GM21390 (cell line): ENCODE results near the gene FREM1.

Source experiments
- ATAC-seq: cut with Tn5 transposase; IDR thresholded peaks from one replicate; pipeline ENCODE4 v1.9.1; 2021; ENCODE audit not compliant: unreplicated experiment

The FREM1 gene

DNA sequence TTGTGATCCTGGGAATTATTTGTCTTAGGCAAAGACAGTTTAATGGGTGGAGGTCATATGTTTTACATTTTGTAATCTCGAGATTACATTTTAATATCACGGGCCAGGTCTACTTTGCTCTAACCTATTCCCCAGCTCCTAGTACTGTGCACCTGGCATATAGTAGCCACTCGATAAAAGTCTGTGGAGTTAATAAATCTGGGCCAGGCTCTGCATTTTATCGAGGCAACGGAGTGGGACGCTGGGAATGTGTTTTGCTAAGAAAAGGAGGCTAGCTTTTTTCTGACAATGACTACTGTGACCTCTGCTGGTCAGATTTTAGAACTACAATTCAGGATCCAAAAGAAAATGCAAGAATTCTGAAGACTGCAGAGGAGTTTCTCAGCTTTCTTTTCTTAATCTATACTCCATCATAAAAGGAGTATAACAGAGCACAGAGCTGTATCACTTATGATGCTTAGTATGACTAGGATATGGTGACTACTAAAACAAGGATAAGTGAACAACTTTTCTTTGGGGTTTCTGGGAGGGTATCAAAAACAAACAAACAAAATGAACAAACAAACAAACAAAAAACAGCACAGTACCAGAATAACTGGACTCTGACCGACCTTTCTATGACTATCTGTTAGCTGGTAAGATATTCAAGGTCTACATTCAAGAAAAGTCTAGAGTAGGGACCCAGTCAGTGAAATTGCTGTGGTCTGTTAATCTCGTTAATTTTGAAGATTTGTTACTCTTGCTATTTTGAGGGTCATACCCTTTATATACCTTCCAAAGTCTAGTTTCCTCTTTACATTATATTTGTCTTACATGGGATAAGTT is 141.6 kb downstream of the FREM1 start:
- ATAC-seq: no peak

- no peak for ATAC-seq
These were observed 143.9 kb downstream of the FREM1 start for GRCh38 chr9:14766299-14766698.

DNA sequence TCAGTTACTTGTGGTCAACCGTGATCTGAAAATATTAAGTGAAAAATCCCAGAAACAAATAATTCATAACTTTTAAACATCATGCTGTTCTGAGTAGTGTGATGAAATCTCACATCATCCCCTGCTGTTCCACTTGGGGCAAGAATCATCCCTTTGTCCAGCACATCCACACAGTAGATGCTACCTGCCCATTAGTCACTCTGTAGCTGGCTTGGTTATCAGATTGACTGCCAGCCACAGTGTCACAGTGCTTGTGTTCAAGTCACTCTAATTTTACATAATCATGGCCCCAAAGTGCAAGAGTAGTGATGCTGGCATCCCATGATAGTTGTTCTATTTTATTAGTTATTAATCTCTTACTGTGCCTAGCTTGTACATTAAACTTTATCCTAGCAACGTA is 148.6 kb downstream of the FREM1 start:
- ATAC-seq: no peak

- ATAC-seq: no peak
These were observed 150.2 kb downstream of the FREM1 start for GRCh38 chr9:14760060-14760459.

GRCh38 chr9:14756291-14756690 is 153.9 kb downstream of the FREM1 start:
- ATAC-seq: no peak

- ATAC-seq: peak; percentile 65
These were observed 157.4 kb downstream of the FREM1 start for GRCh38 chr9:14752871-14753270.

GRCh38 chr9:14752271-14752670 is 158.0 kb downstream of the FREM1 start:
- no peak for ATAC-seq

DNA sequence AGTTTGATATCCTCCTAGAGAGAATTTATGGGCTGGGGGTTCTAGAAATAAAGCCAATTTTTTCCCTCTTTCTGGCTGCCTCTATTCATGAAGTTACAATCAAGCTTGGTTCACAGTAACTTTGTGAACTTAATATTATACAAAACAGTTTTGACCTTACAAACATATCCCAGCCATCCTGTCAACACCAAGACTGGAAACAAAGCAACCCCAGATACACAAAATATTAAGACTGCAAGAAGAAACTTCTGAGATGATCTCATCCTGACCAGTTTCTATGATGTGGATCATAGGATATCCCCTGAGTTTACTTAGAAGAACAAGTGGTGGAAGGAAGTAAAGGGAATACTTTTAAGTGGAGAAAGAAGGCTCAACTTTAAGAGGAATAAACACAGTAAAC is 159.4 kb downstream of the FREM1 start:
- ATAC-seq: no peak

GRCh38 chr9:14749741-14750211 is 160.5 kb downstream of the FREM1 start:
- ATAC-seq: no peak

DNA sequence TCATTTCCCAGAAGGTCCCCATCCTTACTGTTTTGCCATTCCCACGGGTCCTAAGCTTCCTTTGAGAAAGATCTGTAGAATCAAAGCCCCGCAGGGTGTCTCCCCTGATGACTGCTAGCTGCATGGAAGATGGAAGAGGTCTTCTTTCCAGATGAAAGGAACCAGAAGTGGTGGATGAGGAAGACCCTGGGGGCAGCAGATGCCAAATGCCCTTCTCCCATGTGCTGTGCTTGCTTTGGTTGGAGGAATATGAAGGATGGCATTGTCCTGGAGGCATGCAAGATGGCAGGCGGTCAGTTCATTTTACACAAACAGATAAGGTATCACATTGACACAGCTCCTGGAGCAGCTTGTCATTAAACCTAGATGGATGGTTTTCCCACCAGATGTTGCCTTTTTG is 161.9 kb downstream of the FREM1 start:
- ATAC-seq: no peak

GRCh38 chr9:14747111-14747510 is 163.1 kb downstream of the FREM1 start:
- ATAC-seq: no peak

DNA sequence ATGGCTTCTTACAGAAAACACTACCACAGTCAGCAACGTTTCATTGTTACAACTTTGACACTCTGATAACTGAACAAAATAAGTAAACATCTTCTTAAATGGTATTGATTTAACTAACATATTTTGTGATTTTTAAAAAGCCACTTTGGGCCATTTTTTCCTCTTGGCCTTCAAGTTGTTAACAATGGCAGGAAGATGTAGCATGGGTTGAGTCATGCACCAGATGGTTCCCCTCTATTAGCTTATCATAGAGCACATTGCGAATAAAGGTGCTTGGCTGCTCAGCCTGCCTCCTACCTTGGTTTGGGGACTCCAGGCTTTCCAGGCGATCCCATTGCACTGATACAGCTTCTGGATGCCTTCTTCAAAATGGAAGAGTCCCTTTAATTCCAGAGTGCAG is 163.6 kb downstream of the FREM1 start:
- ATAC-seq: no peak

GRCh38 chr9:14744768-14745167 is 165.5 kb downstream of the FREM1 start:
- ATAC-seq: no peak

DNA sequence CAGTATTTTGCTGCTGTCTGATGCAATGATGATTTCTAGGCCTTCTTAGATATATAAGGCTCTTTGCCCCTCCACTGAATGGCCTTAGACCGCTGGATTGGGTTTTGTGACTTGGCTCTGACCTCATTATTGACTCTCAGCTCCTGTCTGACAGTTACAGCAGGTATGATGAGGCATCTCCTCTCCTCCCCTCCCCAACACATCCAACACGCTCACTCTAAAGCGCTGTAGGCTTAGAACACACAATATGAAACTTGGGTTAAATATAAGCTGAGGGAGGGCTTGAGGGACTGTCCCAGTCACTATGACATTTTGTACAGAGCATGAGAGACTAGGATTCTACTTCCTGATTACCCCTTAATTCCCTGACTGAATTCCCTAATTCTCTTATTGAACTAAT is 168.9 kb downstream of the FREM1 start:
- ATAC-seq: no peak

DNA sequence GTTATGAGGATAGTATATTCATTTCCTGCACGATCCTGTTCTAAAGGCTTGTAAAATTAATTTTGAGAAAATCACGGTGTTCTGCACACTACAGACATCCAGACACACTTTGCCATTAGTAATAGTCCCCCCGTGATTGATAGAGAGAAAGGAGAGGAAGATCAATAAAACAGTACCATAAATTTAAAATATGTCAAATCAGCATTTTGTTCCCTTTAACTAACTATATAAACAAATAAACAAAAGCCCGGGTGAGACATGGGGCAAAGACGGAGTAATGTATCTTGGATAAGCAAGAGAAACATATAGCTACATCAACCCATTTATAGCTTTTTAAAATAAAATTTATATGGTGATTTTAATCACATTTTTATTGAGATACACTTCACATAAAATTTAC is 177.1 kb downstream of the FREM1 start:
- no peak for ATAC-seq

GRCh38 chr9:14731294-14731981 is 178.8 kb downstream of the FREM1 start:
- ATAC-seq: no peak

DNA sequence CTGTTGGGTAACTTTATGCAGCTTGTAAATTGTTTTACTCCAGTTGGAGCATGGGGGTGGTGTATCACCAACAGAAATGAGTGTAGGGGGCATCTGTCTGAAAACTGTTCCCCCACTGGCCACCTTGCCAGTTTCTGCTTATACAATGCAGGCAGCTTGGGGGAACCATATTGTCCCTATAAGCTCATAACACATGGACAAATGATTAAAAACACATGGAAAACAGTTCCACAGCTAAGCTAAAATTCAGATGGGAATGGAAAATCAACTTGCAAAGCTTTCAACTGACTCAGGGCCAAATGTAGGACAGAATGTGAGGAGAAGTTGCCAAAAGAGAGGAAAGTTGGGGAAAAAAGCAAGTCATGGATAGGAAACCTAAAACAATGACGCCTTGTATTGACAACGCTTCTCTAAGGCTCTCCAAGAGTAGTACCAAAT is 179.7 kb downstream of the FREM1 start:
- ATAC-seq: no peak

DNA sequence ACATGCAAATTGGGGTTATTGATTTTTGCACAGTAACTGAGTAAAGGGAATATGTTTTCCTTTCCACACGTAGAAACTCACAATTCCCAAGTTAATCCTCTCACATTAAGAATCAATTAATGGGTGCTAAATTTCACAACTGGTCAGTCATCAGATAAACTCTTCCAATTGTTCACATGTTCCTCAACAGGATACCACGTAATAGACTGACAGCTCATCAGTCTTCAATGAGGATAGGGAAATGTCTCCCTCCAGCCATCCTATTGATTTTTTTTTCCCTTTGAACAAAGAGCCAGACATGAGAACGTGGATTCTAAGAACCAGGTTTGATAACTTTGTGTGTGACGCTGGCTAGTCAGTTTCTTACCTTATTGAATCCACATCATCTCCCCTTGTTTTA is 186.9 kb downstream of the FREM1 start:
- no peak for ATAC-seq

GRCh38 chr9:14722391-14723035 is 187.7 kb downstream of the FREM1 start, which contains the start of gene CER1:
CER1 (minus strand) TSS chr9:14722733; CDS start chr9:14722672, 61 bp downstream.
- ATAC-seq: no peak

DNA sequence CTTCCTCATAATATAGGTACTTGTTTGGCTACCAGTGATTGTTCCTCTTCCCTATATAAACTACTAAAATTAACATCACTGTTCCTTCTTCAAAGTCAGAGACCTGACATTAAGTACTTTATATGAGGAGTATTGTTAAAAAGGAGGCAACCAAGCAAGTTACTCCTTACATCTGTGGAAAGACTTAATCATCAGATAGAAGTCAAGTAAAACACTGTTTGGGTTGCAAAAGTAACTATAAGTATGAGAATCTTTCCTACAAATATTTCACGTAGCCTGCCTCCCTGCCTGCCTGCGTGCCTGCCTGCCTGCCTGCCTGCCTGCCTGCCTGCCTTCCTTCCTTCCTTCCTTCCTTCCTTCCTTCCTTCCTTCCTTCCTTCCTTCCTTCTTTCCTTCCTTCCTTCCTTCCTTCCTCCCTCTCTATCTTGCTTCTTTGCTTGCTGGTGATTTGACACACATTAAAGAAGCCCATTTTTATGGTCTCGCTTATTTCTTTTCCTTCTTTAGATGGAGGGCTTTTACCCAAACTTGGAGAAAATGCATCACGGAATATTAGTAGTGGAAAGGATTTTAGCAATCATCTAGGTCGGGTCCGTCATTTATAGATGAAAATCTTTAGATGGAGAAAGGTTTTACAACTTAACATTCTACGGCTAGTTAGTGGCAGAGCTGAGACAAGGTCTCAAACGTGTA is 190.9 kb downstream of the FREM1 start:
- no peak for ATAC-seq

DNA sequence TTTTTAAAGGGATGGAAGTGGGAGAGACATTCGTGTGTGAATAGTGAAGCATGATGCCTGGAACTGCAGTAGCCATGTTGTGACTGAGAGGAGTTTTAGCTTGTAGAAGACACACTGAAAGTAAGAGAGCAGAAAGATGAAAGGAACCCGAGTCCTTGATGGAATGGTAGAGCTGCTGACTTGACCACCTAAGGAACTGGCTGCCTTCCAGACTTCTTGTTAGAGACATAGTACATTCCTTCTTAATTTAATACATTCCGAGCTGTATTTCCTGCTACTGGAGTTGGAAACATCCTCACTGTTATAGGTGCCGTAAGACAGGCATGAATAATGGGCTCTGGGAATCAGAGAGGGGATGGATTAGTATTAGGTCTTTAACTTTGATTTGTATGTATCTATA is 195.1 kb downstream of the FREM1 start:
- ATAC-seq: no peak
